Nephron (organoid): ENCODE measurements around the gene DMRTC2.

Experiments used
- H3K27ac Mint-ChIP-seq, 3 experiments: 2 replicates each; pipeline ENCODE4 v1.8.0; 2020; ENCODE audit warnings: mixed read lengths in 3 of 3, mild to moderate bottlenecking in 2 of 3, moderate library complexity in 1 of 3
- H3K27me3 Mint-ChIP-seq: 2 replicates; pipeline ENCODE4 v1.8.0; 2021; ENCODE audit warnings: low read depth, mild to moderate bottlenecking, moderate library complexity, mixed read lengths
- H3K36me3 Mint-ChIP-seq: 2 replicates; pipeline ENCODE4 v1.8.0; 2020; ENCODE audit warnings: low read depth, mixed read lengths
- H3K4me1 Mint-ChIP-seq: 2 replicates; pipeline ENCODE4 v1.8.0; 2020; ENCODE audit warnings: mixed read lengths
- H3K4me3 Mint-ChIP-seq, 3 experiments: 2 replicates each; pipeline ENCODE4 v1.8.0; 2020; ENCODE audit warnings: mild to moderate bottlenecking in 3 of 3, mixed read lengths in 3 of 3, moderate library complexity in 2 of 3
- H3K9me3 Mint-ChIP-seq: 2 replicates; pipeline ENCODE4 v1.8.0; 2020; ENCODE audit warnings: mixed read lengths
- TF ChIP-seq, protein P1 (sequence below), 3 experiments: fragments of 200-600 bp; sonication (generic); IDR thresholded peaks; one replicate each; pipeline ENCODE4 v1.5.0; 2021; ENCODE audit warnings: antibody characterized with exemption in 3 of 3; ENCODE audit not compliant: unreplicated experiment in 3 of 3

The DMRTC2 gene

DNA sequence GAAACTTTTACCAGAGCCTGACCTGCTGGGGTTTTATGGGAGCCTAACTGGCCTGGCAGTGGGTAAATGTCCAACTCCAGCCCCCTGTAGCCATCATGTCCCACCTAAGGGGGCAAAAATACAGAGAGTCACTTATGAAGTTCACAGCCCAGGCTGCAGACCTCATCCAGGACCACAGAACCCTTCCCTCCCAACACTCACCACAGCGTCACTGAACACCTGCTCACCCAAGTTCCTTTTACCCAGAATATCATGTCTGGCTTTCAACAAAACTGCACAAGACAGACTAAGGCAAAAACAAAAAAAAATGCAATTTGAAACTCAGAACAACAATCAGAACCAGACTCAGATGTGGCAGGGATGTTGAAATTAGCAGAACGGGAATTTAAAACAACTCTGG, 42.1 kb upstream of the DMRTC2 start:
- H3K27me3 Mint-ChIP-seq: peaks cover 24% of the 10 kb centered on the region
- TF ChIP-seq, protein P1, sequence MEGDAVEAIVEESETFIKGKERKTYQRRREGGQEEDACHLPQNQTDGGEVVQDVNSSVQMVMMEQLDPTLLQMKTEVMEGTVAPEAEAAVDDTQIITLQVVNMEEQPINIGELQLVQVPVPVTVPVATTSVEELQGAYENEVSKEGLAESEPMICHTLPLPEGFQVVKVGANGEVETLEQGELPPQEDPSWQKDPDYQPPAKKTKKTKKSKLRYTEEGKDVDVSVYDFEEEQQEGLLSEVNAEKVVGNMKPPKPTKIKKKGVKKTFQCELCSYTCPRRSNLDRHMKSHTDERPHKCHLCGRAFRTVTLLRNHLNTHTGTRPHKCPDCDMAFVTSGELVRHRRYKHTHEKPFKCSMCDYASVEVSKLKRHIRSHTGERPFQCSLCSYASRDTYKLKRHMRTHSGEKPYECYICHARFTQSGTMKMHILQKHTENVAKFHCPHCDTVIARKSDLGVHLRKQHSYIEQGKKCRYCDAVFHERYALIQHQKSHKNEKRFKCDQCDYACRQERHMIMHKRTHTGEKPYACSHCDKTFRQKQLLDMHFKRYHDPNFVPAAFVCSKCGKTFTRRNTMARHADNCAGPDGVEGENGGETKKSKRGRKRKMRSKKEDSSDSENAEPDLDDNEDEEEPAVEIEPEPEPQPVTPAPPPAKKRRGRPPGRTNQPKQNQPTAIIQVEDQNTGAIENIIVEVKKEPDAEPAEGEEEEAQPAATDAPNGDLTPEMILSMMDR (IDR thresholded peaks at IDR 0.05; ENCODE audit: unreplicated experiment in 3 of 3): no peak
- H3K36me3 Mint-ChIP-seq: no peaks in the 10 kb centered on the region
- H3K27ac Mint-ChIP-seq: no peak overlapping the region
- H3K9me3 Mint-ChIP-seq: no peaks in the 10 kb centered on the region
- no peak overlapping the region for H3K4me3 Mint-ChIP-seq
- no peaks in the 10 kb centered on the region for H3K4me1 Mint-ChIP-seq

GRCh38 chr19:41804336-41804735, 40.5 kb upstream of the DMRTC2 start:
- H3K27me3 Mint-ChIP-seq: peaks cover 23% of the 10 kb centered on the region
- no peak overlapping the region for H3K4me3 Mint-ChIP-seq
- H3K4me1 Mint-ChIP-seq: no peaks in the 10 kb centered on the region
- TF ChIP-seq, protein P1 (IDR thresholded peaks at IDR 0.05; ENCODE audit: unreplicated experiment in 3 of 3): no peak
- H3K27ac Mint-ChIP-seq: no peak overlapping the region
- no peaks in the 10 kb centered on the region for H3K36me3 Mint-ChIP-seq
- no peaks in the 10 kb centered on the region for H3K9me3 Mint-ChIP-seq

- Mint-ChIP-seq H3K9me3 (no peaks in the 10 kb centered on the region), H3K27ac (no peak overlapping the region), H3K4me3 (no peak overlapping the region), H3K4me1 (no peaks in the 10 kb centered on the region), H3K27me3 (peaks cover 15% of the 10 kb centered on the region), H3K36me3 (no peaks in the 10 kb centered on the region)
- TF ChIP-seq, protein P1 (IDR thresholded peaks at IDR 0.05; ENCODE audit: unreplicated experiment in 3 of 3): no peak
Measured at GRCh38 chr19:41807176-41807575, 37.7 kb upstream of the DMRTC2 start.

DNA sequence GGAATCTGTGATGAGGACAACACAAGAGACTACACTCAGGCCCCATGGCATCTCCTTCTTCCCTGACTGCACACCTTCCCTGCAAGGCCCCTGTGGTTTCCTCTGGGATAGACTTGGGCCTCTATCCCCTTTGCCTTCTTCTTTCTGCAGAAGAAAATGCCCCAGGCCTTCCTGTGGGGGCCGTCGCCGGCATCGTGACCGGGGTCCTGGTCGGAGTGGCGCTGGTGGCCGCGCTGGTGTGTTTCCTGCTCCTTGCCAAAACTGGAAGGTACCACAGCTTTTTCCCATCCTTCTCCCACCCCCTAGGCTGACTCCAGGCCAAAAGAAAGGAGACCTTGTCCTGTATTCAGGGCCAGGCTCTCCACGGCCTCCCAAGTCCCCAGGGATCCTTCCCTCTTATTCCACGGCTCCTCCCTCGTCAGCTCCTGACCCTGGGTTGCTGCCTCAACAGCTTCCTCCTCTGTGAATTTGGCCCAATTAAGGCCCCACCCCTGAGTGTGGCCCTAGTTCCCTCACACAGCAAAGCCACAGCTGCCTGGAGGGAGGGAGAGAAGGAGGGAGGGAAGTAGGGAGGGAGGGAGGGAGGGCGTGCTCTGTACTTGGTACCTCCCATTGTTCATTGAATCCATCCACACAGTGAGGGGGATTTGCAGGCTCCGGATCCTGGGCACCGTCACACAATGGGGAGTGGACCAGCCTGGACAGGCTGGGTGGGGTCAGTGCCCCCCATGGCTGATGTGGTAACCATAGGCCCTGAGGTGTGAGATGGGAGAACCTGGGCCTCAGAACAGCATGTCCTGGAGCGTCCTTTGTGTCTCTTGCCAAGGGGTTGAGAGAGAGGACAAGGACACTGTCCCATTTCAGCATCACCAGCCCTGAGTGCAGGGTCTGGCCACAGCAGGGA, 35.9 kb upstream of the DMRTC2 start:
- Mint-ChIP-seq H3K4me1 (no peaks in the 10 kb centered on the region), H3K4me3 (no peak overlapping the region), H3K27me3 (peaks cover 7% of the 10 kb centered on the region), H3K9me3 (no peaks in the 10 kb centered on the region), H3K36me3 (no peaks in the 10 kb centered on the region), H3K27ac (no peak overlapping the region)
- TF ChIP-seq, protein P1 (IDR thresholded peaks at IDR 0.05; ENCODE audit: unreplicated experiment in 3 of 3): no peak

- Mint-ChIP-seq H3K4me1 (no peaks in the 10 kb centered on the region), H3K27me3 (peaks cover 7% of the 10 kb centered on the region), H3K4me3 (no peak overlapping the region), H3K36me3 (no peaks in the 10 kb centered on the region), H3K27ac (no peak overlapping the region), H3K9me3 (no peaks in the 10 kb centered on the region)
- TF ChIP-seq, protein P1 (IDR thresholded peaks at IDR 0.05; ENCODE audit: unreplicated experiment in 3 of 3): no peak
Measured at GRCh38 chr19:41810301-41810700, 34.5 kb upstream of the DMRTC2 start.

GRCh38 chr19:41811036-41811435, 33.8 kb upstream of the DMRTC2 start:
- peaks cover 2% of the 10 kb centered on the region for H3K27me3 Mint-ChIP-seq
- TF ChIP-seq, protein P1 (IDR thresholded peaks at IDR 0.05; ENCODE audit: unreplicated experiment in 3 of 3): no peak
- H3K27ac Mint-ChIP-seq: no peak overlapping the region

More at GRCh38 chr19:41811036-41811435, 33.8 kb upstream of the DMRTC2 start:
- H3K9me3 Mint-ChIP-seq: no peaks in the 10 kb centered on the region
- H3K36me3 Mint-ChIP-seq: no peaks in the 10 kb centered on the region
- H3K4me1 Mint-ChIP-seq: no peaks in the 10 kb centered on the region
- H3K4me3 Mint-ChIP-seq: no peak overlapping the region
